ENCODE measurements around the gene CHP2.

- TF ChIP-seq, protein P1, sequence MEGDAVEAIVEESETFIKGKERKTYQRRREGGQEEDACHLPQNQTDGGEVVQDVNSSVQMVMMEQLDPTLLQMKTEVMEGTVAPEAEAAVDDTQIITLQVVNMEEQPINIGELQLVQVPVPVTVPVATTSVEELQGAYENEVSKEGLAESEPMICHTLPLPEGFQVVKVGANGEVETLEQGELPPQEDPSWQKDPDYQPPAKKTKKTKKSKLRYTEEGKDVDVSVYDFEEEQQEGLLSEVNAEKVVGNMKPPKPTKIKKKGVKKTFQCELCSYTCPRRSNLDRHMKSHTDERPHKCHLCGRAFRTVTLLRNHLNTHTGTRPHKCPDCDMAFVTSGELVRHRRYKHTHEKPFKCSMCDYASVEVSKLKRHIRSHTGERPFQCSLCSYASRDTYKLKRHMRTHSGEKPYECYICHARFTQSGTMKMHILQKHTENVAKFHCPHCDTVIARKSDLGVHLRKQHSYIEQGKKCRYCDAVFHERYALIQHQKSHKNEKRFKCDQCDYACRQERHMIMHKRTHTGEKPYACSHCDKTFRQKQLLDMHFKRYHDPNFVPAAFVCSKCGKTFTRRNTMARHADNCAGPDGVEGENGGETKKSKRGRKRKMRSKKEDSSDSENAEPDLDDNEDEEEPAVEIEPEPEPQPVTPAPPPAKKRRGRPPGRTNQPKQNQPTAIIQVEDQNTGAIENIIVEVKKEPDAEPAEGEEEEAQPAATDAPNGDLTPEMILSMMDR (IDR thresholded peaks at IDR 0.05), result no peak
- TF ChIP-seq ZFX (IDR thresholded peaks at IDR 0.05; ENCODE audit: borderline replicate concordance), result no peak
These were observed 16.2 kb downstream of the CHP2 start for GRCh38 chr16:23771027-23771426.
